PFSK-1 (cell line): Measurements from ENCODE around the gene MRPL1.

Experiments used
- FOXP2 ChIP-seq: optimal IDR thresholded peaks from 2 replicates; pipeline ENCODE3; 2011; ENCODE audit warnings: borderline replicate concordance, control low read depth, inconsistent platforms; ENCODE audit not compliant: insufficient read depth; ENCODE audit errors: extremely low read length, extremely low read depth
- POLR2AphosphoS5 ChIP-seq: IDR thresholded peaks from 2 replicates; pipeline ENCODE4 v1.6.1; 2012; ENCODE audit warnings: low read depth, mild to moderate bottlenecking, control low read depth, low read length, moderate library complexity
- TAF1 ChIP-seq: IDR thresholded peaks from 2 replicates; pipeline ENCODE4 v1.6.1; 2012; ENCODE audit warnings: low read length, control low read depth, borderline replicate concordance; ENCODE audit not compliant: insufficient read depth
- TF ChIP-seq, protein P1 (sequence below), 2 experiments: IDR thresholded peaks; 2 replicates each; pipeline versions ENCODE4 v1.6.1 to v1.8.0; 2011 to 2012; ENCODE audit warnings: low read depth in 2 of 2, low read length in 2 of 2, control low read depth in 1 of 2, inconsistent platforms in 1 of 2, mild to moderate bottlenecking in 1 of 2, moderate library complexity in 1 of 2; ENCODE audit not compliant: insufficient read depth in 1 of 2

DNA sequence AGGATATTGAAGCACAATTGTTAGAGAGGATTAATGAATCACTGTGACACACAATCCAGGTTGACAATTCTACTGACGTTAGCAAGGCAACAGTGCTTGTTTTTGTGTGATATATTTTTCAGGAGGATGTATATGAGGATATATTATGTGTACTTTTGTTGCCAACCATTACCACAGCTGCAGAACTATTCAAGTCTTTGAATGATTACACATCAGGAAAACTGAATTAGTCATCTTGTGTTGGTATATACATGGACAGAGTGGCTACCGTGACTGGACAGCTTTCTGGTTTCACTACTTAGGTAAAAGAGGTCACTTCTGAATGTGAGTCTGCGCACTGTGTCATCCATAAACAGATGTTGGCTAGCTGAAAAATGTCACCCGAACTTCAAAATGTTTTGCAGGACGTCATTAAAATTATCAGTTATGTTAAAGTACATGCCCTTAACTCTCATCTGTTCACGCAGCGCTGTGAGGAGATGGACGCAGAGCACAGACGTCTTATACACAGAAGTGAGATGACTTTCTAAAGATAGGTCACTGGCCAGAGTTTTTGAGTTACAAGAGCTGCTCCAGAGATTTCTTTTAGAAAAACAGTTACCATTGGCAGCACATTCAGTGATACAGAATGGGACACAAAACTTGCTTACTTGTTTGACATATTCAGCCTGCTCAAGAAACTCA is 69.0 kb downstream of the MRPL1 start:
- TF ChIP-seq POLR2AphosphoS5 (no peak), FOXP2 (no peak), TAF1 (no peak)
- TF ChIP-seq, protein P1, sequence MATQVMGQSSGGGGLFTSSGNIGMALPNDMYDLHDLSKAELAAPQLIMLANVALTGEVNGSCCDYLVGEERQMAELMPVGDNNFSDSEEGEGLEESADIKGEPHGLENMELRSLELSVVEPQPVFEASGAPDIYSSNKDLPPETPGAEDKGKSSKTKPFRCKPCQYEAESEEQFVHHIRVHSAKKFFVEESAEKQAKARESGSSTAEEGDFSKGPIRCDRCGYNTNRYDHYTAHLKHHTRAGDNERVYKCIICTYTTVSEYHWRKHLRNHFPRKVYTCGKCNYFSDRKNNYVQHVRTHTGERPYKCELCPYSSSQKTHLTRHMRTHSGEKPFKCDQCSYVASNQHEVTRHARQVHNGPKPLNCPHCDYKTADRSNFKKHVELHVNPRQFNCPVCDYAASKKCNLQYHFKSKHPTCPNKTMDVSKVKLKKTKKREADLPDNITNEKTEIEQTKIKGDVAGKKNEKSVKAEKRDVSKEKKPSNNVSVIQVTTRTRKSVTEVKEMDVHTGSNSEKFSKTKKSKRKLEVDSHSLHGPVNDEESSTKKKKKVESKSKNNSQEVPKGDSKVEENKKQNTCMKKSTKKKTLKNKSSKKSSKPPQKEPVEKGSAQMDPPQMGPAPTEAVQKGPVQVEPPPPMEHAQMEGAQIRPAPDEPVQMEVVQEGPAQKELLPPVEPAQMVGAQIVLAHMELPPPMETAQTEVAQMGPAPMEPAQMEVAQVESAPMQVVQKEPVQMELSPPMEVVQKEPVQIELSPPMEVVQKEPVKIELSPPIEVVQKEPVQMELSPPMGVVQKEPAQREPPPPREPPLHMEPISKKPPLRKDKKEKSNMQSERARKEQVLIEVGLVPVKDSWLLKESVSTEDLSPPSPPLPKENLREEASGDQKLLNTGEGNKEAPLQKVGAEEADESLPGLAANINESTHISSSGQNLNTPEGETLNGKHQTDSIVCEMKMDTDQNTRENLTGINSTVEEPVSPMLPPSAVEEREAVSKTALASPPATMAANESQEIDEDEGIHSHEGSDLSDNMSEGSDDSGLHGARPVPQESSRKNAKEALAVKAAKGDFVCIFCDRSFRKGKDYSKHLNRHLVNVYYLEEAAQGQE (IDR thresholded peaks at IDR 0.05; ENCODE audit: insufficient read depth in 1 of 2, low read depth in 2 of 2, low read length in 2 of 2), result no peak
